Caco-2 (cell line): ENCODE measurements around the gene FBLN7. TPM values are rescaled to one million over a fixed set of nuclear protein-coding genes. Genes with fewer than 3 reads are reported as not detected.

Experiments
- BruUV-seq: library from RNA; stranded (reverse); fragments of 400-500 nt; replicated peaks from 2 replicates; lab custom pipeline; 2021; lab: Mats Ljungman, UMichigan
- CTCF ChIA-PET: fragments of 300-600 bp; sonication (Branson Sonifier 250); formaldehyde crosslinking; loops from one replicate; lab custom pipeline; 2022; ENCODE audit warnings: antibody characterized with exemption; lab: Charles Lee
- POLR2A ChIA-PET: fragments of 300-600 bp; sonication (Branson Sonifier 250); formaldehyde crosslinking; loops from one replicate; lab custom pipeline; 2022; ENCODE audit warnings: antibody characterized with exemption; lab: Charles Lee
- DNase-seq, 2 experiments: peaks; one replicate each; pipeline versions ENCODE4 v3.0.0 to v3.0.0-alpha.2; 2020 to 2022
- H3K27me3 ChIP-seq: replicated peaks from 2 replicates; pipeline ENCODE4 v1.6.0; 2011; ENCODE audit warnings: low read length; ENCODE audit not compliant: control insufficient read depth, insufficient read depth
- H3K36me3 ChIP-seq: 2 replicates; pipeline ENCODE4 v1.5.1; 2011; ENCODE audit warnings: low read length; ENCODE audit not compliant: control insufficient read depth, insufficient read depth
- H3K4me1 ChIP-seq: fragments of 250-450 bp; sonication (Bioruptor Pico); 2 replicates; pipeline ENCODE4 v1.5.1; 2020; ENCODE audit warnings: mild to moderate bottlenecking
- H3K4me3 ChIP-seq: 2 replicates; pipeline ENCODE4 v1.5.1; 2011; ENCODE audit warnings: low read depth, mild to moderate bottlenecking, control low read depth, low read length
- H3K9me3 ChIP-seq: fragments of 250-450 bp; sonication (Bioruptor Pico); 2 replicates; pipeline ENCODE4 v1.5.1; 2020; ENCODE audit warnings: mild to moderate bottlenecking, moderate library complexity
- H3K27ac Mint-ChIP-seq: one replicate; pipeline ENCODE4 v1.8.0; 2022; ENCODE audit warnings: mixed read lengths; ENCODE audit not compliant: unreplicated experiment
- H3K27me3 Mint-ChIP-seq: one replicate; pipeline ENCODE4 v1.8.0; 2022; ENCODE audit warnings: mixed read lengths; ENCODE audit not compliant: insufficient read depth, unreplicated experiment
- H3K36me3 Mint-ChIP-seq: one replicate; pipeline ENCODE4 v1.8.0; 2022; ENCODE audit warnings: mild to moderate bottlenecking, mixed read lengths; ENCODE audit not compliant: insufficient read depth, unreplicated experiment
- H3K4me1 Mint-ChIP-seq: one replicate; pipeline ENCODE4 v1.8.0; 2022; ENCODE audit warnings: low read depth, mixed read lengths; ENCODE audit not compliant: unreplicated experiment
- H3K4me3 Mint-ChIP-seq: one replicate; pipeline ENCODE4 v1.8.0; 2022; ENCODE audit warnings: mild to moderate bottlenecking, moderate library complexity, mixed read lengths; ENCODE audit not compliant: unreplicated experiment
- H3K9me3 Mint-ChIP-seq: one replicate; pipeline ENCODE4 v1.8.0; 2022; ENCODE audit warnings: mixed read lengths; ENCODE audit not compliant: unreplicated experiment
- CTCF ChIP-seq, 2 experiments: fragments of 200-600 bp in 1 of 2; IDR thresholded peaks; 1 replicate in 1 of 2; 2 replicates in 1 of 2; pipeline versions ENCODE4 v1.5.1 to v1.8.0; 2011 to 2022; ENCODE audit warnings: antibody characterized with exemption in 1 of 2, control low read depth in 1 of 2, inconsistent platforms in 1 of 2, low read depth in 1 of 2, low read length in 1 of 2, mild to moderate bottlenecking in 1 of 2, moderate library complexity in 1 of 2; ENCODE audit not compliant: insufficient read depth in 1 of 2, severe bottlenecking in 1 of 2, unreplicated experiment in 1 of 2
- intact Hi-C: fragments of 100-400 bp; cut with micrococcal nuclease; formaldehyde crosslinking; loops from one replicate; pipeline ENCODE4 v1.10.0; 2022; ENCODE audit not compliant: unreplicated experiment
- total RNA-seq: library from RNA; stranded (reverse); gene quantifications from 2 replicates; pipeline ENCODE4 v1.2.3, GENCODE V29; 2022

The FBLN7 gene
- total RNA-seq, 1 experiment from 2014 or later: 0.59 TPM

- TF ChIP-seq CTCF (IDR thresholded peaks at IDR 0.05; ENCODE audit: insufficient read depth in 1 of 2, low read depth in 1 of 2, low read length in 1 of 2, severe bottlenecking in 1 of 2, unreplicated experiment in 1 of 2): no peak
- DNase-seq: no peak
- Mint-ChIP-seq H3K4me1 (no peaks in the 10 kb centered on the region), H3K27ac (no peak overlapping the region), H3K36me3 (peaks cover 30% of the 10 kb centered on the region), H3K27me3 (no peaks in the 10 kb centered on the region), H3K4me3 (no peak overlapping the region), H3K9me3 (peaks cover 16% of the 10 kb centered on the region)
- Histone ChIP-seq H3K36me3 (no peaks in the 10 kb centered on the region; the same call in 1 of the 2 replicates), H3K9me3 (no peaks in the 10 kb centered on the region), H3K4me3 (no peak overlapping the region), H3K27me3 (no peaks in the 10 kb centered on the region), H3K4me1 (no peaks in the 10 kb centered on the region)
- CTCF ChIA-PET: no interaction called here
- no TSS peak for BruUV-seq
- POLR2A ChIA-PET: no interaction called here
- intact Hi-C loops: loop anchor here (5.0 kb wide), 1 partner anchor 96 kb away; no protein-coding TSS in a partner anchor
Observed at GRCh38 chr2:112217854-112218253, 79.7 kb downstream of the FBLN7 start.

GRCh38 chr2:112220186-112220585 lies 82.0 kb downstream of the FBLN7 start:
- Mint-ChIP-seq H3K27me3 (no peaks in the 10 kb centered on the region), H3K36me3 (peaks cover 30% of the 10 kb centered on the region), H3K27ac (no peak overlapping the region), H3K4me1 (no peaks in the 10 kb centered on the region), H3K9me3 (peaks cover 16% of the 10 kb centered on the region), H3K4me3 (no peak overlapping the region)
- no peak overlapping the region for H3K4me3 ChIP-seq
- intact Hi-C loops: no loop called here
- DNase-seq: no peak
- no peaks in the 10 kb centered on the region for H3K27me3 ChIP-seq
- no peaks in the 10 kb centered on the region for H3K9me3 ChIP-seq
- ChIA-PET POLR2A (no interaction called here), CTCF (no interaction called here)
- H3K4me1 ChIP-seq: no peaks in the 10 kb centered on the region
- no peak for TF ChIP-seq CTCF (IDR thresholded peaks at IDR 0.05; ENCODE audit: insufficient read depth in 1 of 2, low read depth in 1 of 2, low read length in 1 of 2, severe bottlenecking in 1 of 2, unreplicated experiment in 1 of 2)
- no TSS peak for BruUV-seq
- H3K36me3 ChIP-seq: no peaks in the 10 kb centered on the region; the same call in 1 of the 2 replicates

DNA sequence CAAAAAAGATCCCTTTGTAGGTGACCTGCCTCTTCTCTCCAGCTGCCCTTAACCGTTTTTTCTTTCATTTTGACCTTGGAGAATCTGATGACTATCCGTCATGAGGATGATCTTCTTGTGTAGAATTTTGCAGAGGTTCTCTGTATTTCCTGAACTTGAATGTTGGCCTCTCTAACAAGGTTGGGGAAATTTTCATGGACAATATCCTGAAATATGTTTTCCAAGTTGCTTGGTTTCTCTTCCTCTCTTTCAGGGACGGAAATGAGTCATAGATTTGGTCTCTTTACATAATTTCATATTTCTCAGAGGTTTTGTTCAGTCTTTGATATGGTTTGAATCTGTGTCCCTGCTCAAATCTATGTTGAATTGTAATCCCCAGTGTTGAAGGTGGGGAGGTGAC lies 82.6 kb downstream of the FBLN7 start:
- CTCF ChIA-PET: no interaction called here
- TF ChIP-seq CTCF (IDR thresholded peaks at IDR 0.05; ENCODE audit: insufficient read depth in 1 of 2, low read depth in 1 of 2, low read length in 1 of 2, severe bottlenecking in 1 of 2, unreplicated experiment in 1 of 2): no peak
- intact Hi-C loops: no loop called here
- peaks cover 29% of the 10 kb centered on the region for H3K36me3 Mint-ChIP-seq
- BruUV-seq: no TSS peak
- no peaks in the 10 kb centered on the region; the same call in 1 of the 2 replicates for H3K36me3 ChIP-seq
- no peak for DNase-seq
- no peak overlapping the region for H3K4me3 Mint-ChIP-seq
- no peaks in the 10 kb centered on the region for H3K9me3 ChIP-seq
- no peak overlapping the region for H3K4me3 ChIP-seq
- no peak overlapping the region for H3K27ac Mint-ChIP-seq
- no peaks in the 10 kb centered on the region for H3K4me1 ChIP-seq
- POLR2A ChIA-PET: no interaction called here
- no peaks in the 10 kb centered on the region for H3K4me1 Mint-ChIP-seq
- no peaks in the 10 kb centered on the region for H3K27me3 ChIP-seq
- peaks cover 16% of the 10 kb centered on the region for H3K9me3 Mint-ChIP-seq
- no peaks in the 10 kb centered on the region for H3K27me3 Mint-ChIP-seq
